ENCODE data around the gene IRX2. TPM values are rescaled to one million over a fixed set of nuclear protein-coding genes. Genes with fewer than 3 reads are reported as not detected.

The IRX2 gene
- total RNA-seq, 2 experiments from 2014 or later = not detected

DNA sequence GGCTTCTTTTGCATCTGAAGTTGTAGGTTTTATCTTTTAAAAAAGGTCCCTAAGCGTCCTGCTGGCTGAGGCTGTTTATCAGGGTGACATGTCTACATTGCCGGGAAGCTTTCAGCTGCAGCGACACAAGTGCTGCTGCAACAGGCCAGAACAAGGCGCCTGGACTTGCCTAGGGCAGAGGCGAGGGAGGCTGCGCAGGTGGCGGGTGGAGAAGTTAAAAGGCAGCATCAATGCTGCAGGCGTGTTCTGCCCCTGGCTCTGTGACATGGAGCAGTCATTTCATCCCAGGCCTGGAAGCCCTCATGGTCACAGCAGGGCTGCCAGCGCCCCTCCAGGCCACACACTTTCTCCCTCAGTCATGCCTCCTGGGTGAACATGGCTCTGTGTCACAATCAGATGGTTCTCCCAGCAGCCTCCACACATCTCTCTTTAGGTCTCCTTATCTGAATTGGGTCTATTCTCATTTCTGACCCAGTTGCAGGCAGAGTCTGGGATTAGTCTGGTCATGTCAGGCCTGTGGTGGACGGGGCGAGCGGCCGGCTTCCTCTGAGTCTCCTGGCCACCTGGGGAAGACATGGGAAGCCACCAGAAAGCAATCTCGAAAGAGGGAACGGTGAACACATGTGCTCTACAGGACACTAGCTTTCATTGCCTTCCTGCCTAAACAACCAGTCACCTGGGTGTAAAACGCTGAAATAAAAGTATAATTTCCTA lies 41.3 kb downstream of the IRX2 start:
- Mint-ChIP-seq H3K27me3 (no peaks in the 10 kb centered on the region), H3K4me3 (no peak overlapping the region), H3K9me3 (peaks cover 3% of the 10 kb centered on the region), H3K36me3 (ENCODE audit: low read depth) (no peaks in the 10 kb centered on the region), H3K27ac (no peak overlapping the region), H3K4me1 (no peaks in the 10 kb centered on the region)
- no peak for DNase-seq
- ChIA-PET CTCF (no interaction called here), POLR2A (no interaction called here)

DNA sequence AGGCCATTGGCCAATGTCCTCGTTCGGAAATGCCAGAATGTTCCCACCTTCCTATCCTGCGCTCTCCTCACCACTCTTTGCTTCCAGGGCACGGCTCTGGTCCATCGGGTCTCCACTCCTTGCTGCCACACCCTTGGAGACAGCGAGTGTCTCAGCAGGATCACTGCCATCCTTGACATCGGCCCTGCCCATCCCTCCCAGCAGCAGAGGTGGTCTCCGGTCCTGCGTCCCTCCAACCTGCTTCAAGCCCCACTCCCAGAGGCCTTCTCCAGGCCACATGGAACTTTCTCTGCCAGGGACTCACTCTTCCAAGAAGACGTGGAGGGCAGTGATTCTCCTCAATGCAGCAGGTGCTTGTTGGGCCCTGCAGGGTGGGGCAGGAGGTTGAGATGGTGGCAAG lies 42.7 kb downstream of the IRX2 start:
- no peaks in the 10 kb centered on the region for H3K27me3 Mint-ChIP-seq
- CTCF ChIA-PET = no interaction called here
- H3K36me3 Mint-ChIP-seq (ENCODE audit: low read depth) = no peaks in the 10 kb centered on the region
- H3K4me1 Mint-ChIP-seq = no peaks in the 10 kb centered on the region
- POLR2A ChIA-PET = no interaction called here
- H3K4me3 Mint-ChIP-seq = no peak overlapping the region
- H3K9me3 Mint-ChIP-seq = peaks cover 3% of the 10 kb centered on the region
- DNase-seq = no peak
- no peak overlapping the region for H3K27ac Mint-ChIP-seq

GRCh38 chr5:2708132-2708531 lies 43.3 kb downstream of the IRX2 start:
- DNase-seq = no peak
- Mint-ChIP-seq H3K27me3 (no peaks in the 10 kb centered on the region), H3K4me1 (no peaks in the 10 kb centered on the region), H3K9me3 (peaks cover 3% of the 10 kb centered on the region), H3K4me3 (no peak overlapping the region), H3K27ac (no peak overlapping the region), H3K36me3 (ENCODE audit: low read depth) (no peaks in the 10 kb centered on the region)
- POLR2A ChIA-PET = no interaction called here
- CTCF ChIA-PET = no interaction called here

DNA sequence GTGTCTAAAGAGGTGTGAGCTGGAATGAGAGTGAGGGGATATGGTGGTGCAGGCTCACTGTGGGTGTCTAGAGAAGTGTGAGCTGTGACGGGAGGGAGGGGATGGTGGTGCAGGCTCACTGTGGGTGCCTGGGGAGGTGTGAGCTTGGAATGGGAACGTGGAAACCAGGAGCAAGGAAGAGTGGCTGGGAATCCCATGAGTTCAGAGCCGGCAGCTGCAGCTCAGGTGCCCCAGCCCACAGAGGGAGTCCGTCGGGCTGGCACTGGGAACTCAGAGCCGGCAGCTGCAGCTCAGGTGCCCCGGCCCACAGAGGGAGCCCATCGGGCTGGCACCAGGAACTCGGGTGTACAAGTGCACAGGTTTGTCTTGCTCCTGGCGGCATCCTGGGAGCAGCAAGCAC lies 45.6 kb downstream of the IRX2 start:
- no peak overlapping the region for H3K27ac Mint-ChIP-seq
- DNase-seq = no peak
- H3K9me3 Mint-ChIP-seq = no peaks in the 10 kb centered on the region
- no peaks in the 10 kb centered on the region for H3K4me1 Mint-ChIP-seq
- ChIA-PET POLR2A (no interaction called here), CTCF (no interaction called here)
- H3K27me3 Mint-ChIP-seq = no peaks in the 10 kb centered on the region
- no peaks in the 10 kb centered on the region for H3K36me3 Mint-ChIP-seq (ENCODE audit: low read depth)
- H3K4me3 Mint-ChIP-seq = no peak overlapping the region

GRCh38 chr5:2704806-2705645 lies 46.5 kb downstream of the IRX2 start:
- Mint-ChIP-seq H3K9me3 (no peaks in the 10 kb centered on the region), H3K4me3 (no peak overlapping the region), H3K27me3 (no peaks in the 10 kb centered on the region), H3K27ac (no peak overlapping the region), H3K4me1 (no peaks in the 10 kb centered on the region), H3K36me3 (ENCODE audit: low read depth) (no peaks in the 10 kb centered on the region)
- DNase-seq = no peak
- POLR2A ChIA-PET = no interaction called here
- CTCF ChIA-PET = no interaction called here

DNA sequence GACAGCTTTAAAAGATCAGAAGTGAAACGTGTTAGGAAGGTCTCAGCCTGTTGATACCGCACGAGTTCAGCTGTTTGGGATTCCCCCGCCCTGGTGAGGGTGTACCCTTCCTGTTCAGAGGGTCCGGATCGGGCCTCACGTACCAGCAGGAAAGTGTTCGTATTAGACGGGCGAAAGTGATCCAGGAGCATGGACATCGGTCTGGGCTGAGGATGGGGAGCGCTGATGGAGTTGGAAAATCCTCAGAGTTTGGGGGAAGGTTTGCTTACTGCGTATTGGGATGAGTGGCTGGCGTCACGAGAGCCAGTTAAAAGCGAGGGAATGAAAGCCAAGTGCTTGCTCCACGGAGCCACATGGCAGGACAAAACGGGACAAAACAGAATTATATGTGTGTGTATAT lies 47.4 kb downstream of the IRX2 start:
- Mint-ChIP-seq H3K27ac (no peak overlapping the region), H3K4me3 (no peak overlapping the region), H3K9me3 (no peaks in the 10 kb centered on the region), H3K36me3 (ENCODE audit: low read depth) (no peaks in the 10 kb centered on the region), H3K4me1 (no peaks in the 10 kb centered on the region), H3K27me3 (no peaks in the 10 kb centered on the region)
- no peak for DNase-seq
- ChIA-PET POLR2A (no interaction called here), CTCF (no interaction called here)

DNA sequence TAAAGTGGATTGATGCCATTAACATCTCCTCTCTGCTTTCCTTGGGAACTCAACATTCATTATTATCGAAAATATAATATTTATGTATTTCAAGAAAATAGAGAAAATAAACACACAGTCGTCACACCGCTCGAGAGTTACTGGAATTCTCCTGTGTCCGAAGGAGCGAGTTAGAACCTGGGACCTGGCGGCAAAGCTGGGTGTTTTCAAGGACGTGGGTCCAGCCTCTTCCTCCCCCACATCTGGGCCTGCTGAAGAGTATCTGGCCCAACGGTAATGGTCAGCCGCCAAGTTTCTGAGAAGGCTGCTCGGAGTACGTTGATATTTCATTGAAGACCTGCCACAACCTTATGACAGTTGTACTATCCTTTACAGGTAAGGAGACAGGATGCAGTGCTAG lies 47.9 kb downstream of the IRX2 start:
- POLR2A ChIA-PET = no interaction called here
- no peaks in the 10 kb centered on the region for H3K27me3 Mint-ChIP-seq
- peaks cover 2% of the 10 kb centered on the region for H3K9me3 Mint-ChIP-seq
- no peak overlapping the region for H3K27ac Mint-ChIP-seq
- no peak for DNase-seq
- H3K36me3 Mint-ChIP-seq (ENCODE audit: low read depth) = no peaks in the 10 kb centered on the region
- no peak overlapping the region for H3K4me3 Mint-ChIP-seq
- no peaks in the 10 kb centered on the region for H3K4me1 Mint-ChIP-seq
- CTCF ChIA-PET = no interaction called here

DNA sequence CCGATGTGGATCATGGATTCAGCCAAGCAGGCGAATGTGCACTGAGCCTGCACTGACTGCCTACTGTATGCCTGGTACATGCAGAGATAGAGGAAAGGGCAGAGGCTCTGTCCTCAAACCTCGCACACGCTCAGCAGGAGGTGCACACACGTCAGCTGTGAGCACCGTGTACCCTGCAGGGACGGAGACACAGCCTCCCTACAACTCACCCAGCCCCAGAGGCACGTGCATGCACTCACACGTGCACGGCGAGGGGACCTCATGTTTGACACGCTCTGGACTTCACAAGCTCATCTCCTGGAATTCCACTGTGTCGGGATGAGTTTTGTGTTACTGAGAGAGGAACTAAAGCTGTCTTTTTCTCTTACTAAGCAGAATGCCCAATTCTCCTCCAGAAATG lies 48.4 kb downstream of the IRX2 start:
- Mint-ChIP-seq H3K27ac (no peak overlapping the region), H3K36me3 (ENCODE audit: low read depth) (no peaks in the 10 kb centered on the region), H3K9me3 (peaks cover 4% of the 10 kb centered on the region), H3K4me3 (no peak overlapping the region), H3K4me1 (no peaks in the 10 kb centered on the region), H3K27me3 (no peaks in the 10 kb centered on the region)
- DNase-seq = no peak
- ChIA-PET POLR2A (no interaction called here), CTCF (no interaction called here)

- Mint-ChIP-seq H3K9me3 (peaks cover 8% of the 10 kb centered on the region), H3K4me1 (no peaks in the 10 kb centered on the region), H3K36me3 (ENCODE audit: low read depth) (no peaks in the 10 kb centered on the region), H3K27me3 (no peaks in the 10 kb centered on the region), H3K4me3 (no peak overlapping the region), H3K27ac (no peak overlapping the region)
- no peak for DNase-seq
- ChIA-PET CTCF (no interaction called here), POLR2A (no interaction called here)
Observed at GRCh38 chr5:2702096-2702879, 49.2 kb downstream of the IRX2 start.

DNA sequence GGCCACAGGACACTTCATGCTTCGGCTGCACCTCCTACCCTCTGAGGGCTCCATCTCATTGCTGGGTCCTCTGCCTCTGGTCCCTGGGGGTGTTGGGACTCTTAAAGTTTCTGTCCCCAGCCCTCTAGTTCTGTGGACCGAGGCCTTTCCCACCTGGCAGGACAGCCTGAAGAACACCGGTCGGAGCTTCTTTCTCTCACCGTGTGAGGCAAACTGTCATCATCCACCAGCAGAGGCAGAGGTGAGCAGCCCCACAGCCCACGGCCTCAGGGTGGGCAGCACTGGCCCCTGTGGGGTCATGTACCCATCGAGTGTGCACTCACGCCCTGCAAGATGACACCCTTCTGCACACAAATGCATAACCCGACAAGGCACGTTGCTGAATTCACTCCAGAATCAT lies 49.9 kb downstream of the IRX2 start:
- Mint-ChIP-seq H3K9me3 (peaks cover 9% of the 10 kb centered on the region), H3K27ac (no peak overlapping the region), H3K27me3 (no peaks in the 10 kb centered on the region), H3K36me3 (ENCODE audit: low read depth) (no peaks in the 10 kb centered on the region), H3K4me1 (no peaks in the 10 kb centered on the region), H3K4me3 (no peak overlapping the region)
- ChIA-PET CTCF (no interaction called here), POLR2A (no interaction called here)
- no peak for DNase-seq

GRCh38 chr5:2700876-2701275 lies 50.6 kb downstream of the IRX2 start:
- DNase-seq = no peak
- ChIA-PET CTCF (no interaction called here), POLR2A (no interaction called here)
- no peaks in the 10 kb centered on the region for H3K36me3 Mint-ChIP-seq (ENCODE audit: low read depth)
- H3K4me1 Mint-ChIP-seq = no peaks in the 10 kb centered on the region
- no peak overlapping the region for H3K27ac Mint-ChIP-seq
- H3K4me3 Mint-ChIP-seq = no peak overlapping the region
- H3K27me3 Mint-ChIP-seq = no peaks in the 10 kb centered on the region
- peaks cover 9% of the 10 kb centered on the region for H3K9me3 Mint-ChIP-seq

GRCh38 chr5:2699686-2700085 lies 51.8 kb downstream of the IRX2 start:
- POLR2A ChIA-PET = no interaction called here
- CTCF ChIA-PET = no interaction called here
- Mint-ChIP-seq H3K9me3 (peaks cover 12% of the 10 kb centered on the region), H3K27me3 (no peaks in the 10 kb centered on the region), H3K27ac (no peak overlapping the region), H3K4me1 (no peaks in the 10 kb centered on the region), H3K36me3 (ENCODE audit: low read depth) (no peaks in the 10 kb centered on the region), H3K4me3 (no peak overlapping the region)
- no peak for DNase-seq

DNA sequence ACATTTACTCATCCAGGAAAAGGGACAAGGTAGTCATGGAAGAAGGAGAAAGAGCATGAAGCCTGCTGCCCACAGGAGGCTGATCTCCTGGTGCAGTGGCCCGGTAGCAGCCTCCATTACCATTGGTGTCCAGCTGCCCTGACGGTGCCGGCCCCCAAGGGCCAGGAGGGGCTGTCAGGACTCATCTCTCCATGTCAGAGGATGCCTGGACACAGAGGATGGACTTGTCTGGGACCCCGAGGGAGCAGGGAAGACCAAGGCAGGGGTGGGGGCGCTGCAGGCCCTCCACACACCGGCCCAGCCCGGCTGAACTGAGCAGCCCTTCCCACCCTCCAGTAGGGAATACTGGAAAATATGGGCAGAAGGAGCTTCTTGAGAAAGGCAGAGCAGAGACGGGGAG lies 52.2 kb downstream of the IRX2 start:
- ChIA-PET POLR2A (no interaction called here), CTCF (no interaction called here)
- Mint-ChIP-seq H3K9me3 (peaks cover 12% of the 10 kb centered on the region), H3K27me3 (no peaks in the 10 kb centered on the region), H3K36me3 (ENCODE audit: low read depth) (no peaks in the 10 kb centered on the region), H3K4me1 (no peaks in the 10 kb centered on the region), H3K27ac (no peak overlapping the region), H3K4me3 (no peak overlapping the region)
- DNase-seq = no peak

GRCh38 chr5:2698581-2698980 lies 52.9 kb downstream of the IRX2 start:
- Mint-ChIP-seq H3K4me1 (no peaks in the 10 kb centered on the region), H3K27me3 (no peaks in the 10 kb centered on the region), H3K4me3 (no peak overlapping the region), H3K27ac (no peak overlapping the region), H3K36me3 (ENCODE audit: low read depth) (no peaks in the 10 kb centered on the region), H3K9me3 (peaks cover 12% of the 10 kb centered on the region)
- ChIA-PET CTCF (no interaction called here), POLR2A (no interaction called here)
- no peak for DNase-seq
